ENCODE results near the gene BCKDHA.
"Not testable (repeated sequence)": the region's sequence is repeated elsewhere in the genome, so short reads cannot be mapped to it uniquely, and the experiment has no call there.

The BCKDHA gene

GRCh38 chr19:41403181-41403970 lies 5.8 kb downstream of the BCKDHA start:
- DNase-seq (ENCODE audit: low read depth in 2 of 2), result no peak

- no peak for DNase-seq (ENCODE audit: low read depth in 2 of 2)
These were observed 8.2 kb downstream of the BCKDHA start for GRCh38 chr19:41405776-41406175.

- no peak for DNase-seq (ENCODE audit: low read depth in 2 of 2)
These were observed 9.7 kb downstream of the BCKDHA start for GRCh38 chr19:41407271-41407670.

DNA sequence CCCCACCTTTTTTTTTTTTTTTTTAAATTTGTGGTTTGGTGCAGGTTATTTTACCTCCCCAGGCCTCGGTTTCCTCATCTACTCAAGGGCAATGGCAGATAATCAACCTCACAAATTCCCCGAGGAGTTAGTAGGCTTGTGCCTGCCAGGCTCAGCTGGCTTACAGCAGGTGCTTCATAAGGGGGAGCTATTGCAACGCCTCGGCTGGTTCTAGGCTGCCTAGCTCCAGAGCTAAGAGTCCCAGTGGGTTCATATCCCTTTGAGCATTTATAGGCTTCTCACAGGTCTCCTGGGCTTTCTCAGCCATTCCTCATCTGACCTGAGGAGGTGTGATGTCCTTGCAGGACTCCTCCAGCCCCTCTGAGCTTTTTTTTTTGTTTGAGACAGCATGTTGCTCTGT lies 10.6 kb downstream of the BCKDHA start:
- DNase-seq (ENCODE audit: low read depth in 2 of 2), result no peak

DNA sequence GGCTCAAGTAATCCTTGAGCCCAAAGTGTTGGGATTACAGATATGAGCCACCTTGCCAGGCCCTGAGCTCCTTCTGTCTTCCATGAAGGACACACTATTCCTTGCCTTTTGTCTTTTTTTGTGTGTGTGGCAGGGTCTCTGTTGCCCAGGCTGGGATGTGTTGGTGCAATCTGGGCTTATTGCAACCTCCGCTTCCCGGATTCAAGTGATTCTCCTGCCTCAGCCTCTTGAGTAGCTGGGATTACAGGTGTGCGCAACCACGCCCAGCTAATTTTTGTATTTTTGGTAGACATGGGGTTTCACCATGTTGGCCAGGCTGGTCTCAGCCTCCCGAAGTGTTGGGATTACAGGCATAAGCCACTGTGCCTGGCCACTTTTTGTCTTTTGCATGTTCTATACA lies 11.2 kb downstream of the BCKDHA start:
- not testable (repeated sequence) for DNase-seq (ENCODE audit: low read depth in 2 of 2)

- DNase-seq (ENCODE audit: low read depth in 2 of 2), result no peak
These were observed 11.7 kb downstream of the BCKDHA start for GRCh38 chr19:41409288-41409687.

- DNase-seq (ENCODE audit: low read depth in 2 of 2), result no peak
These were observed 12.9 kb downstream of the BCKDHA start for GRCh38 chr19:41410336-41411054.

GRCh38 chr19:41411100-41411967 lies 13.7 kb downstream of the BCKDHA start:
- DNase-seq (ENCODE audit: low read depth in 2 of 2), result no peak

- DNase-seq (ENCODE audit: low read depth in 2 of 2), result no peak
These were observed 14.3 kb downstream of the BCKDHA start for GRCh38 chr19:41411968-41412265.

DNA sequence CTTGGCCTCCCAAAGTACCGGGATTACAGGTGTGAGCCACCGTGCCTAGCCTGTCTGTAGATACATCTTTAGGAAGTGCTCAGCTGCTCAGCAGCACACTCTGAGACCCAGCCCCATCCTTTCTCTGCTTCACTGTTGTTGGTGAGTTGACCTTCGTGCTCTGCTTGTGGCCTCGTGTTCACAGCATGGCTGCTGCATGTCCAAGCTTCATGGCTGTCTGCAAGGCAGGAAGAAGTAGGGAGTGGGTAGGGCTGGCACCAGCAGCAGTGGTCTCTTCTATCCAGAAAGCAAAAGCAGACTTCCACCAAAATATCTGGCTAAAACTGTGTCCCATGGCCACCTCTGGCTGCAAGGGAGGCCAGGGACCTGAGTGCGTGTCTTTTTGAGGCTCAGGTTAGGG lies 15.3 kb downstream of the BCKDHA start:
- no peak for DNase-seq (ENCODE audit: low read depth in 2 of 2)

DNA sequence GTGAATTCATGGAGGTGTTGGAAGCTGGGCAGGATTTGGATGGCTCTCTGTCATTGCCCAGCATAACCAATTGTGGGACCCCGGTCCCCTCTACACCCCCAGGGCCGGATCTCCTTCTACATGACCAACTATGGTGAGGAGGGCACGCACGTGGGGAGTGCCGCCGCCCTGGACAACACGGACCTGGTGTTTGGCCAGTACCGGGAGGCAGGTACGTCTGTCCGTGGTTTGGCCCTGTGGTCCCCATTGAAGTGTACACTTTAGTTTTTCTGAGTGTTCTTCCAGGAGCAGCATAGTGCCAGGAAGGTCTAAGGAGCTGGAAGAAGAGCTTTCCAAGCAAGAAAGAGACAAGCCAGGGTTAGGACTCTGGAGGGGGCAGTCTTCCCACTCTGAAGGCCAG lies 16.3 kb downstream of the BCKDHA start:
- no peak for DNase-seq (ENCODE audit: low read depth in 2 of 2)

DNA sequence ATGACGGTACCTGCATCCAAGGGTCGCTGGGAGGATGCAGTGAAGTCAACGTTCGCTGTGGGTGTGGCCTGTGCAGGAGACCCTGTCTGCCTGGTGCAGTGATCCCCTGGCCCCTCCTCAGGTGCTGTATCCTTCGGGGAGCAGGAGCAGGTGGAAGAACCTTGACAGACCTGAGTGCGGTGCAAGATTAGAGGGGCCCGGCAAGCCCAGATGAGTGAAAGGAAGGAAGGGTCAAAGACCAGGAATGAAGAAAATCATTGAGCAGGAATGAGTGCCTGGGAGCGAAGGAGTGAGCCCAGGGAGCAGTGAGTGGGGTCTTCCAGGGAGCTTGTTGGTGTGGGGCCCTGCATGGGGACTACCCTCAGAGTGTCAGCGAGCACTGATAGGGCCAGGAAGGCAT lies 16.8 kb downstream of the BCKDHA start:
- no peak for DNase-seq (ENCODE audit: low read depth in 2 of 2)

DNA sequence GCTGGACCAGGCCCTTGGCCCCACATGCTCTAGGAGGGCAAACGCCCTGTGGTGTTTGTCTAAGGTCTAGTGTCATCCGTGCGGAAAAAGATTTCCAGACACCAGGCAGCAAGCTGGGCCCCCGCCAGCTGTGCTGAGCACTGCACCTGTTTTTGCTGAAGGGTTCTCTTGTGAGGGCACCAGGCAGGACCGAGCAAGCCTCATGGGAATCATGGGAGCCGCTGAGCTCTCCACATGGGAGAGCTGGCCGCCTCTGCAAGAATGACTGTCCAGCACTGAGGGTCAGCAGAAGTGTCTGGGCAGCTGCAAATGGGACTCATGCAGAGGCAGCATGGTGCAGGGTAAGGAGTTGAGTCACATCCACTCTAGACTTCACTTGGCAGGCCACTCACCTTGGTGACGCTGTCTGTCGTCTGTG lies 17.5 kb downstream of the BCKDHA start:
- no peak for DNase-seq (ENCODE audit: low read depth in 2 of 2)

- no peak for DNase-seq (ENCODE audit: low read depth in 2 of 2)
These were observed 18.6 kb downstream of the BCKDHA start for GRCh38 chr19:41416194-41416674.

DNA sequence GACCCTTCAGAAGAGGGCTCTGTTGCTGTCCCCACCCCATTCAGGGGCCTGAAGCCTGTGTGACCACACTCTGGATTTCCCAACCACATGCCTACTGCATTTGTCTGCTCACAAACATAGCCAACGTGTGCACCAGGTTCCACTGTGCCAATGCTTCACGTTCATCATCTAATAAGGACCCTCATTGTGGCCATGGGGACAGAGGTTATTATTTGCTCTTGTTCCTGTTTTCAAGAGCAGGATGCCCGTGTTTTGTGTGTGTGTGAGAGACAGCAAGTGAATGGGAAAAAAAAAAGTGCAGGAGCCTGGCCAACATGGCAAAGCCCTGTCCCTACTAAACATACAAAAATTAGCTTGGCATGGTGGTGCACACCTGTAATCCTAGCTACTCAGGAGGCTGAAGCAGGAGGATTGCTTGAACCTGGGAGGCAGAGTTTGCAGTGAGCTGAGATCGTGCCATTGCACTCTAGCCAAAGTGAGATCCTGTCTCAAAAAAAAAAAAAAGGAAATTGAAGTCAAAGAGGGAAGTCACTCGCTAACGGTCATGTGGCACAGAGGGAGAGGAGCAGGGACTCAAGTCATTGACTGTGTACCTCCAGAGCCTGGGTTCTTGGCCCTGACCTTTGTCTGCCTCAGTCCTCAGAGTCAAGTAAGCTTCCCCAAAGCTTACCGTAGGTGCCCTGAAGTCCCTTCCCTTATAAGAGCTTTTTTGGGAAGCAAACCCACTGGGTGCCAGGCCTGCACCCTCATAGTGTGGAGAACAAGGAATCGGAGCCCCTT lies 22.7 kb downstream of the BCKDHA start:
- DNase-seq (ENCODE audit: low read depth in 2 of 2), result no peak

GRCh38 chr19:41421314-41421713 lies 23.7 kb downstream of the BCKDHA start:
- DNase-seq (ENCODE audit: low read depth in 2 of 2), result no peak

- no peak for DNase-seq (ENCODE audit: low read depth in 2 of 2)
These were observed 24.4 kb downstream of the BCKDHA start for GRCh38 chr19:41421973-41422372.

DNA sequence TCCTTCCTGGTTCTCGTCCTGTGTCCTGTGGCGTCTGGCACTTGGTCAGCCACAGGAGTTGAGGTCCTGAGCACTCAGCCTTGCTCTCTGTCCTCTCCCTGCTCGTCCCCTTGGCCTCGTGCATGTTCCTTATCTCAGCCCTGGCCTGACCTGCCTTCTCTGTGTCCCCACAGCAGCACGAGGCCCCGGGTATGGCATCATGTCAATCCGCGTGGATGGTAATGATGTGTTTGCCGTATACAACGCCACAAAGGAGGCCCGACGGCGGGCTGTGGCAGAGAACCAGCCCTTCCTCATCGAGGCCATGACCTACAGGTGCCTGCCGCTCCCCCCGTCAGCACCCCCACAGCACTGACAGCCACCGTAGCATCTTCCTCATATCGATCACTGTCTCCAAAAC lies 24.8 kb downstream of the BCKDHA start:
- DNase-seq (ENCODE audit: low read depth in 2 of 2), result no peak

DNA sequence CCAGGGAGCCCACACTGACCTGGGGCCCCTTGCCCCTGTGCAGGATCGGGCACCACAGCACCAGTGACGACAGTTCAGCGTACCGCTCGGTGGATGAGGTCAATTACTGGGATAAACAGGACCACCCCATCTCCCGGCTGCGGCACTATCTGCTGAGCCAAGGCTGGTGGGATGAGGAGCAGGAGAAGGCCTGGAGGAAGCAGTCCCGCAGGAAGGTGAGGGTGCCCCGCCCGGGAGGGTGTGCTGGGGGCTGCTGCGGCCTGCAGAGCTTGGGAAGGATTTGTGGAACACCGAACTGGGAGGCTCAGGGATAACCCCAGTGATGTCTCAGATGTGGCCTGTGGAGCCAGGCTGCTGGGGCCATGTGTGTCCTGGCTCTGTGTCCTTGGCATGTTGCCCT lies 25.3 kb downstream of the BCKDHA start:
- no peak for DNase-seq (ENCODE audit: low read depth in 2 of 2)

- no peak for DNase-seq (ENCODE audit: low read depth in 2 of 2)
These were observed 26.9 kb downstream of the BCKDHA start for GRCh38 chr19:41424335-41425173.

Measured in fibroblast of skin of left biceps (primary cell).